Hepatocyte (in vitro differentiated cells): ENCODE measurements around the gene REXO2. TPM values are rescaled to one million over a fixed set of nuclear protein-coding genes. Genes with fewer than 3 reads are reported as not detected.

Experiments used
- DNase-seq: peaks from one replicate; pipeline ENCODE4 v3.0.0-alpha.2; 2016; ENCODE audit warnings: low spot score
- H2AFZ ChIP-seq: fragments of 200-600 bp; sonication (generic); 2 replicates; pipeline ENCODE4 v1.6.0; 2016; ENCODE audit warnings: antibody characterized with exemption, mild to moderate bottlenecking
- H3K27ac ChIP-seq: fragments of 200-600 bp; sonication (generic); 2 replicates; pipeline ENCODE4 v1.5.1; 2016; ENCODE audit warnings: mild to moderate bottlenecking
- H3K27me3 ChIP-seq: fragments of 200-600 bp; sonication (generic); 2 replicates; pipeline ENCODE4 v1.6.1; 2016
- H3K36me3 ChIP-seq: fragments of 200-600 bp; sonication (generic); replicated peaks from 2 replicates; pipeline ENCODE4 v1.5.1; 2016; ENCODE audit warnings: low read depth; ENCODE audit not compliant: insufficient read depth
- H3K4me1 ChIP-seq: fragments of 200-600 bp; sonication (generic); 2 replicates; pipeline ENCODE4 v1.5.1; 2016; ENCODE audit warnings: mild to moderate bottlenecking, moderate library complexity; ENCODE audit not compliant: insufficient read depth
- H3K4me2 ChIP-seq: fragments of 200-600 bp; sonication (generic); 2 replicates; pipeline ENCODE4 v1.6.0; 2016
- H3K4me3 ChIP-seq: fragments of 200-600 bp; sonication (generic); 2 replicates; pipeline ENCODE4 v1.5.1; 2016; ENCODE audit warnings: mild to moderate bottlenecking
- H3K79me2 ChIP-seq: fragments of 200-600 bp; sonication (generic); 2 replicates; pipeline ENCODE4 v1.6.0; 2017; ENCODE audit warnings: mild to moderate bottlenecking
- H3K9me2 ChIP-seq: fragments of 200-600 bp; sonication (generic); replicated peaks from 2 replicates; pipeline ENCODE4 v1.6.0; 2017; ENCODE audit warnings: mild to moderate bottlenecking; ENCODE audit not compliant: insufficient read depth
- H3K9me3 ChIP-seq: fragments of 200-600 bp; sonication (generic); 2 replicates; pipeline ENCODE4 v1.5.1; 2016; ENCODE audit warnings: low read depth, mild to moderate bottlenecking
- H4K20me1 ChIP-seq: fragments of 200-600 bp; sonication (generic); 2 replicates; pipeline ENCODE4 v1.6.0; 2016; ENCODE audit warnings: mild to moderate bottlenecking; ENCODE audit not compliant: insufficient read depth, poor library complexity, severe bottlenecking
- CTCF ChIP-seq: fragments of 200-600 bp; sonication (generic); IDR thresholded peaks from 2 replicates; pipeline ENCODE4 v1.5.1; 2016; ENCODE audit warnings: antibody characterized with exemption, mild to moderate bottlenecking; ENCODE audit not compliant: poor library complexity
- EZH2 ChIP-seq: fragments of 200-600 bp; sonication (generic); IDR thresholded peaks from 2 replicates; pipeline ENCODE4 v1.6.1; 2016; ENCODE audit warnings: antibody characterized with exemption, mild to moderate bottlenecking, borderline replicate concordance
- EZH2phosphoT487 ChIP-seq: fragments of 200-600 bp; sonication (generic); IDR thresholded peaks from one replicate; pipeline ENCODE4 v1.6.1; 2018; ENCODE audit warnings: antibody characterized with exemption, mild to moderate bottlenecking, low read depth, moderate library complexity; ENCODE audit not compliant: unreplicated experiment, severe bottlenecking
- WGBS: methylation state at CpG from one replicate; pipeline ENCODE4 v1.1.6; 2016; ENCODE audit warnings: low lambda C conversion rate; ENCODE audit errors: missing lambda C conversion rate; 5-methylcytosine and 5-hydroxymethylcytosine counted together
- polyA plus RNA-seq: library from polyadenylated mRNA; unstranded; fragments of >200 nt; fragmentation: Nextera tagmentation; extraction: Ambion mirVana; gene quantifications from 2 replicates; pipeline ENCODE4 v1.2.1, GENCODE V29; 2016
- total RNA-seq: library from RNA; depleted of rRNA; stranded (reverse); fragments of >200 nt; gene quantifications from 2 replicates; pipeline ENCODE4 v1.2.3, GENCODE V29; 2014

The REXO2 gene
- 84.4 and 124 TPM in 2 replicates for total RNA-seq
- 160 and 187 TPM in 2 replicates for polyA plus RNA-seq

- H2AFZ ChIP-seq = peak within 1 kb of the TSS; percentile 59
- H3K4me2 ChIP-seq = peak within 1 kb of the TSS; percentile 78
- TF ChIP-seq EZH2 (no peak), EZH2phosphoT487 (no peak), CTCF (no peak)
- H3K4me1 ChIP-seq = peaks cover 20% of the 10 kb centered on the region
- H3K9me3 ChIP-seq = no peaks in the 10 kb centered on the region
- under 1% methylated on average over 58 of the region's 64 CpGs for whole genome bisulfite sequencing
- no peaks in the 10 kb centered on the region for H3K9me2 ChIP-seq
- peak; percentile 98 for DNase-seq
- no peaks in the 10 kb centered on the region for H4K20me1 ChIP-seq
- peaks cover 41% of the 10 kb centered on the region for H3K79me2 ChIP-seq
- H3K27me3 ChIP-seq = no peaks in the 10 kb centered on the region
- no peaks in the 10 kb centered on the region for H3K36me3 ChIP-seq
- H3K4me3 ChIP-seq = peak within 1 kb of the TSS; percentile 53
- peak within 1 kb of the TSS; percentile 76 for H3K27ac ChIP-seq
These were observed at the start of gene REXO2 for GRCh38 chr11:114439229-114440120. REXO2 (plus strand) TSS chr11:114439467; CDS start chr11:114439529, 62 bp downstream.

DNA sequence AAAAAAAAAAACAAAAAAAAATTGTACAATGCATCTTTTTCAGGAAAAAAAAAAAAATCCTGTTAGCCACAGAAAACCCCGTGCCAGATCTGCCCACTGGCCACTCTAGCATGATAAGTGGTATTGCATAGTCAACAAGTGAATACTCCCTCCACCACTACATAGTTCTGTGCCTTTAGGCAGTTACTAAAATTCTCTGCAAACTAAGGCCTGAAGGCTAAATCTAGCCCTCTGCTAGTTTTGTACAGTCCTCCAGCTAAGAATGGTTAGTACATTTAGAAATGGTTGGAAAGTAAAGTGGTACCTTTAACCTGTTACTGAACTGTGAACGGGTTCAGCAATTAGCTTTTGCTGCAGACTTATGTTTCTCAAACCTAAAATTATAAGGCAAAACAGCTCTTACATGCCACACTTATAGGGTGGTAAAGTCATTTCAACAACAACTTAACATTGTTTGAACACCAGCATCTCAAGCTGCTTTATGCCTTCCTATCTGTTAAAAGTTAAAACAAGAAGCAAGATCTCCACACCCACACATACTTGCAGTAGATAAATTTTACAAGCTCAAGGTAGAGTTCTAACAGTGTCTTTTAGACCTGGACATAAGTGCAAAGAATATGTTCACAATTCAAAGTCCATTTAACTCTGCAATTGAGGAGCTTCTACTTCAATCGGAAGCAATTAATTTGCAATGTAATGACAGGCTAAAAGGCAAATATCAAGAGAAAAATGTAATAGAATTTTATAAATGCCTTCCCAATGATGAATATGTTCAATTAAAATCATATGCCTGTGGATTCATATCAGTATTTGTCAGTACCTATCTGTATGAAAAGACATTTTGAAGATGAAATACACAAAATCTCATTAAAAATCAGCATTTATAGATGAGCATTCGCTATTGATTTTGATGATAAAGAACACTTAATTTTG is 46.3 kb upstream of the REXO2 start:
- Histone ChIP-seq H3K9me2 (no peaks in the 10 kb centered on the region), H3K27me3 (no peaks in the 10 kb centered on the region), H3K27ac (no peak overlapping the region), H3K36me3 (no peaks in the 10 kb centered on the region), H3K4me1 (no peaks in the 10 kb centered on the region), H3K79me2 (no peaks in the 10 kb centered on the region), H3K4me2 (no peak overlapping the region), H2AFZ (no peak overlapping the region), H3K9me3 (no peaks in the 10 kb centered on the region), H4K20me1 (no peaks in the 10 kb centered on the region), H3K4me3 (no peak overlapping the region)
- 76% methylated on average over 4 of the region's 4 CpGs for WGBS
- DNase-seq = no peak
- no peak for TF ChIP-seq CTCF
- no peak for TF ChIP-seq EZH2phosphoT487
- no peak for TF ChIP-seq EZH2

GRCh38 chr11:114395736-114396135 is 43.5 kb upstream of the REXO2 start:
- no peaks in the 10 kb centered on the region for H3K36me3 ChIP-seq
- no peak overlapping the region for H2AFZ ChIP-seq
- TF ChIP-seq CTCF (peak; percentile 14), EZH2phosphoT487 (no peak)
- WGBS = 49% methylated on average over 3 of the region's 3 CpGs
- H3K27me3 ChIP-seq = no peaks in the 10 kb centered on the region
- H3K4me3 ChIP-seq = no peak overlapping the region
- H3K79me2 ChIP-seq = peaks cover 13% of the 10 kb centered on the region
- DNase-seq = no peak
- no peak overlapping the region for H3K27ac ChIP-seq
- H4K20me1 ChIP-seq = no peaks in the 10 kb centered on the region
- no peak overlapping the region for H3K4me2 ChIP-seq
- no peaks in the 10 kb centered on the region for H3K9me3 ChIP-seq
- no peaks in the 10 kb centered on the region for H3K9me2 ChIP-seq
- peaks cover 9% of the 10 kb centered on the region for H3K4me1 ChIP-seq
